Fibroblast of mammary gland (primary cell): ENCODE data around the gene PRKAG2.
"Not testable (repeated sequence)": the region's sequence is repeated elsewhere in the genome, so short reads cannot be mapped to it uniquely, and the experiment has no call there.

Experiments
- DNase-seq: peaks from one replicate; pipeline ENCODE4 v3.0.0-alpha.2; 2010; ENCODE audit warnings: low read depth
- H3K4me3 ChIP-seq: 2 replicates; pipeline ENCODE4 v1.5.1; 2011; ENCODE audit warnings: low read depth, mild to moderate bottlenecking, low read length, moderate library complexity; ENCODE audit not compliant: control insufficient read depth
- CTCF ChIP-seq: conservative IDR thresholded peaks from 2 replicates; pipeline ENCODE4 v1.5.1; 2011; ENCODE audit warnings: low read depth, low read length, inconsistent platforms; ENCODE audit not compliant: control insufficient read depth, insufficient read depth

PRKAG2 gene

GRCh38 chr7:151844825-151845200, 32.1 kb downstream of the PRKAG2 start:
- DNase-seq: no peak
- H3K4me3 ChIP-seq: no peak overlapping the region
- TF ChIP-seq CTCF: no peak

GRCh38 chr7:151844071-151844824, 32.7 kb downstream of the PRKAG2 start:
- TF ChIP-seq CTCF: no peak
- DNase-seq: peak; percentile 86
- no peak overlapping the region for H3K4me3 ChIP-seq

GRCh38 chr7:151843181-151843580, 33.7 kb downstream of the PRKAG2 start:
- DNase-seq: peak; percentile 62
- no peak overlapping the region for H3K4me3 ChIP-seq
- no peak for TF ChIP-seq CTCF

GRCh38 chr7:151841395-151842051, 35.4 kb downstream of the PRKAG2 start:
- not testable (repeated sequence) for H3K4me3 ChIP-seq, DNase-seq

GRCh38 chr7:151840088-151840910, 36.6 kb downstream of the PRKAG2 start:
- TF ChIP-seq CTCF: no peak
- no peak for DNase-seq
- no peak overlapping the region for H3K4me3 ChIP-seq

GRCh38 chr7:151839451-151839921, 37.4 kb downstream of the PRKAG2 start:
- H3K4me3 ChIP-seq: no peak overlapping the region
- no peak for TF ChIP-seq CTCF
- no peak for DNase-seq
